Type B pancreatic cell (in vitro differentiated cells): Measurements from ENCODE around the gene RALGPS1. TPM values are rescaled to one million over a fixed set of nuclear protein-coding genes. Genes with fewer than 3 reads are reported as not detected.

Source experiments
- DNase-seq: peaks from one replicate; pipeline ENCODE4 v3.0.0; 2021; ENCODE audit warnings: mixed read lengths; ENCODE audit not compliant: unreplicated experiment; ENCODE audit errors: extremely low spot score
- H3K27ac Mint-ChIP-seq: 2 replicates; pipeline ENCODE4 v1.8.0; 2021; ENCODE audit warnings: mild to moderate bottlenecking, mixed read lengths
- H3K27me3 Mint-ChIP-seq: 2 replicates; pipeline ENCODE4 v1.8.0; 2021; ENCODE audit warnings: mixed read lengths
- H3K36me3 Mint-ChIP-seq: 2 replicates; pipeline ENCODE4 v1.8.0; 2021; ENCODE audit warnings: mixed read lengths
- H3K4me1 Mint-ChIP-seq: one replicate; pipeline ENCODE4 v1.8.0; 2021; ENCODE audit warnings: mixed read lengths; ENCODE audit not compliant: unreplicated experiment
- H3K4me3 Mint-ChIP-seq: 2 replicates; pipeline ENCODE4 v1.8.0; 2021; ENCODE audit warnings: mild to moderate bottlenecking, mixed read lengths
- H3K9me3 Mint-ChIP-seq: 2 replicates; pipeline ENCODE4 v1.8.0; 2021; ENCODE audit warnings: mixed read lengths
- total RNA-seq: library from RNA; stranded (reverse); gene quantifications from 2 replicates; pipeline ENCODE4 v1.2.1, GENCODE V29; 2021; ENCODE audit warnings: low replicate concordance
- TF ChIP-seq, protein P1 (sequence below): fragments of 200-600 bp; sonication (generic); conservative IDR thresholded peaks from 2 replicates; pipeline ENCODE4 v1.5.0; 2021; ENCODE audit warnings: antibody characterized with exemption, mild to moderate bottlenecking

RALGPS1 gene
- total RNA-seq, 1 donor from 2014 or later: 16.7 TPM

DNA sequence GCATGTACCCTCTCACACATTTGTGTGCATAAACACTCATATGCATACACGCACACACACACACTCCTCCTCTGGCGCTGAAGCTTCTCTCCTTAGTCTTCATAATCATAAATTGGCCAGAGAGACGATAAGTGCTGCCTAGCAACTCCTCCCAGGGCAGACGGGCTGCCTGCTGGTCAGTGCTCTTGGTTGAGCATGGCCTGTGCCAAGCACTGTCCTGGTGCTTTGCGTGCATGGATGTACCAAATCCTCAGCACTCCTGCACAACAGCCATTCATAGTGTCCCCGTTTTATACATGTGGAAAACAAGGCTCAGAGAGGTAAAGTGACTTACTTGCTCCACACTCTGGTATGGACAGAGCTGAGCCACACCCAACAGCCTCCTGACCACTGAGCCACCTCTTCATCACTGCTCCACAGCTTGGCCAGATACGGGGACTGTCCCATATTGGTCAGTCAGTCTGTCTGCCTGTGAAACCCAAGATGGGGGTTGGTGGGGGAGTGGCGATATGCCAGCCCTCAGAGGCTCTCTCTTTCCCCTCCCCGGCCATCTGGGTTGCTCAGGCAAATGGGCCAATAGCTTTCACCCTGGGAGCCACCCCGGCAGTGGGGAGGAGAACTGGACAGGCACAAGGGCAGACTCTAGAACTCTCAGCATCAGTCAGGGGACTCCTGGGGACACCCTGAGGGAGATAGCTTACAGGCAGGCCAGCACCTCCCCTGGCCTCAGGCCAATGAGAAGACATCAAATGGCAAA is 285.7 kb downstream of the RALGPS1 start:
- Mint-ChIP-seq H3K27ac (no peak overlapping the region), H3K4me3 (no peak overlapping the region), H3K27me3 (no peaks in the 10 kb centered on the region), H3K9me3 (no peaks in the 10 kb centered on the region), H3K4me1 (peaks cover 17% of the 10 kb centered on the region), H3K36me3 (no peaks in the 10 kb centered on the region)
- DNase-seq: no peak
- TF ChIP-seq, protein P1, sequence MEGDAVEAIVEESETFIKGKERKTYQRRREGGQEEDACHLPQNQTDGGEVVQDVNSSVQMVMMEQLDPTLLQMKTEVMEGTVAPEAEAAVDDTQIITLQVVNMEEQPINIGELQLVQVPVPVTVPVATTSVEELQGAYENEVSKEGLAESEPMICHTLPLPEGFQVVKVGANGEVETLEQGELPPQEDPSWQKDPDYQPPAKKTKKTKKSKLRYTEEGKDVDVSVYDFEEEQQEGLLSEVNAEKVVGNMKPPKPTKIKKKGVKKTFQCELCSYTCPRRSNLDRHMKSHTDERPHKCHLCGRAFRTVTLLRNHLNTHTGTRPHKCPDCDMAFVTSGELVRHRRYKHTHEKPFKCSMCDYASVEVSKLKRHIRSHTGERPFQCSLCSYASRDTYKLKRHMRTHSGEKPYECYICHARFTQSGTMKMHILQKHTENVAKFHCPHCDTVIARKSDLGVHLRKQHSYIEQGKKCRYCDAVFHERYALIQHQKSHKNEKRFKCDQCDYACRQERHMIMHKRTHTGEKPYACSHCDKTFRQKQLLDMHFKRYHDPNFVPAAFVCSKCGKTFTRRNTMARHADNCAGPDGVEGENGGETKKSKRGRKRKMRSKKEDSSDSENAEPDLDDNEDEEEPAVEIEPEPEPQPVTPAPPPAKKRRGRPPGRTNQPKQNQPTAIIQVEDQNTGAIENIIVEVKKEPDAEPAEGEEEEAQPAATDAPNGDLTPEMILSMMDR: no peak

DNA sequence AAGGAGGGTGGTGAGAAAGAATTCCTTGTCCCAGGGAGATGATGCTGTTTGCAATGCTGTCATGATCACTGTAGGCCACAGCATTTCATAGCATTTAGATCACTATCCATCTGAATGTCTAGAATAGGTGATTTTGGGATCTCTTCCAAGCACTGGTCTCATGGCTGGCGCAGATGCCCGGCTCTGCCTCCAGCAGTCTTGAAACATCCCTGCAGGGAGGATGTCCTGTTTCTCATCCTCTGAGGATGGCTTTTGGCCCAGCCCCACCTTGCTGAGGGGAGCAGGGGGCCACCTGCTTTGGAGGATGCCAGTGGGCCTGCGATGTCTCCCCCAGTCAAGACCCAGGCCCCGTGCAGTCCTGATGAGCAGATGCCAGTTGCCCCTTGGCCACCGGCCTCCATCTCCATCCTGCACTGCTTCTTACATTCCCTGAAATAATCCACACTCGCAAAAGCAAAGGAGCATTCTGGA is 286.5 kb downstream of the RALGPS1 start:
- TF ChIP-seq, protein P1: no peak
- no peaks in the 10 kb centered on the region for H3K36me3 Mint-ChIP-seq
- H3K27ac Mint-ChIP-seq: no peak overlapping the region
- H3K27me3 Mint-ChIP-seq: no peaks in the 10 kb centered on the region
- no peak overlapping the region for H3K4me3 Mint-ChIP-seq
- no peaks in the 10 kb centered on the region for H3K9me3 Mint-ChIP-seq
- peaks cover 21% of the 10 kb centered on the region for H3K4me1 Mint-ChIP-seq
- DNase-seq: no peak

DNA sequence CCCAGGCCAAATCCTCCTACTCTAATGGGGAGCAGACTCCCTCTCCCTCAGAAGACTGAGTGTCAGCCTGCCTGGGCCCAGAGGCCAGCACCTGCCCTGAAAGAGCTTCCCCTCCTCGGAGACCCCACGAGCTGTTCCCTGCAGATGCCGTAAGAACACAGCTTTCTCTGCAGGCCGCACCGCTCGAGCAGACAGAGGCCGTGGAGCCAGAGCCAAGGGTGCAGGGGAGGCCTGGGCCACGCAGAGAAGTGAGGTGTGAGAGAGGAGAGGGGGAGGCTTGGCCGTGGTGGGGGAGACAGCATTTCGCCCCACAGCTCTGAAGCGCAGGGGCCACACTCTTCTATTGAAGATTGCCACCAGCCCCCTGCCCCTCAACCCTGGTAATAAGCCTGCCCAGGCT is 287.1 kb downstream of the RALGPS1 start:
- Mint-ChIP-seq H3K27me3 (no peaks in the 10 kb centered on the region), H3K27ac (no peak overlapping the region), H3K4me3 (no peak overlapping the region), H3K4me1 (peaks cover 21% of the 10 kb centered on the region), H3K36me3 (no peaks in the 10 kb centered on the region), H3K9me3 (no peaks in the 10 kb centered on the region)
- no peak for DNase-seq
- TF ChIP-seq, protein P1: no peak

DNA sequence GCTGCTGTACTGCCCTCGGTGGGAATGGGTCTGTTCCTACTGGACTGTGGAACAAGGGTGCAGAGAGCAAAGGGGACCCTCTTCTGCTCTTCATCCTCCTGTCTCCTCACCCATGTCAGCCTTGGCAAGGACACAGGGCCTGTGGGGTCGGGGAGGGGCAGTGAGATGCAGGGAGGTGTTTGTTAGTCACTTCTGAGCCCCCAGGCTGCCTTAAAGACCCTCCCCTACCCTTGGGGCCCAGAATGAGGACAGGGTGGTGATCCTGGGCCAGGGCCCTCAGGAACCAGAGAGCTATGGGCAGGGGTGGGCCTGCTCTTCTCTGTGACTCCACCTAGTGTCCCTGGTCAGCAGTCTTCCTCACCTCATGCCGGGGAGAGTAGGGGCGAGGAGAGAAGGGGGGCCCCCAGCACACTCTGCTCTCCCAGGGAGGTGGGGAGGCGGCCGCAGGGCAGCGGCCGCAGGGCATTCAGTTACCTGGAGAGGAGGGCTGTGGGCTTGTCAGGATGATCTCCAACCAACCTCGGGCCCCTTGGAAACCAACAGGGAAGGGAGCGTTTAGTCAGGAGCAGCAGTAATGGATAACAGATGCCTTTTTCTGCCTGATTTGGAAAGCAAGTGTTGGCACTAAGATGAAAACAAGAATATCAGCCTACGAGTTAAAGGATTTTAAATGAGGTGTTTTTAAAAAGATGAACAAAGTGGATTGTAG is 288.0 kb downstream of the RALGPS1 start:
- Mint-ChIP-seq H3K9me3 (no peaks in the 10 kb centered on the region), H3K27ac (no peak overlapping the region), H3K4me3 (no peak overlapping the region), H3K27me3 (no peaks in the 10 kb centered on the region), H3K4me1 (peaks cover 19% of the 10 kb centered on the region), H3K36me3 (no peaks in the 10 kb centered on the region)
- TF ChIP-seq, protein P1: no peak
- no peak for DNase-seq

DNA sequence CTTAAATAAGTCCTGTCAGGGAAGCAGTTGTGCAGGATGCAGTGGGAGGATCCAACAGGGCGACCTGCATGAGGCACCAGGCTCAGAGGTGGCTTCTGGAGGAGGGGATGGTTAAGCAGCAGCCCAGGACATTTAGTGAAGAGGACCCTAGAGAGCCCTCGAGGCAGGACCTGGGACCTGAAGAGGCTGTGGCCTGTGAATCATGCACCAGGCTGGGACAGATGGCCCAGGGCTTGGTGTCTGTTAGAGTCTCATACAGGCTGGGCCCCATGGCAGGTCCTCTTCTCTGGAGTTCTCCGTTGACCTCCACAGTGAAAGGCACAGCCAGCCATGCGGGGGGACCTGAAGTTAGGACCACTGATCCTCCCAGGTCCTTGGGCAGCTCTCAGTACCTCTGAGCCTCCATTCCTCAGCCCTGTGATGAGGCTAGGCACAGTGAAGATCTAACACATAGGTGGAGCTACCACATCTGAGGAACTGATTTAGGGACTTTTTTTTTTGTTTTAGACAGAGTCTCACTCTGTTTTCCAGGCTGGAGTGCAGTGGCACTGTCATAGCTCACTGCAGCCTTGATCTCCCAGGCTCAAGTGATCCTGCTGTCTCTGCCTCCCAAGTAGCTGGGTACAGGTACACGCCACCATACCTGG is 289.2 kb downstream of the RALGPS1 start:
- H3K27me3 Mint-ChIP-seq: no peaks in the 10 kb centered on the region
- H3K36me3 Mint-ChIP-seq: no peaks in the 10 kb centered on the region
- TF ChIP-seq, protein P1: no peak
- no peak overlapping the region for H3K4me3 Mint-ChIP-seq
- H3K4me1 Mint-ChIP-seq: peaks cover 14% of the 10 kb centered on the region
- no peaks in the 10 kb centered on the region for H3K9me3 Mint-ChIP-seq
- H3K27ac Mint-ChIP-seq: no peak overlapping the region
- DNase-seq: no peak
